MCF 10A (cell line): ENCODE results near the gene GET4. TPM values are rescaled to one million over a fixed set of nuclear protein-coding genes. Genes with fewer than 3 reads are reported as not detected.
"Not testable (repeated sequence)": the region's sequence is repeated elsewhere in the genome, so short reads cannot be mapped to it uniquely, and the experiment has no call there.

Experiments used
- BruUV-seq: library from RNA; stranded (reverse); fragments of 400-500 nt; replicated peaks from 2 replicates; lab custom pipeline; 2021; lab: Mats Ljungman, UMichigan
- CTCF ChIA-PET: fragments of 300-600 bp; sonication (Branson Sonifier 250); formaldehyde crosslinking; extraction: SDS; loops from one replicate; lab custom pipeline; 2021; ENCODE audit warnings: antibody characterized with exemption, inconsistent platforms; lab: Yijun Ruan, JAX
- POLR2A ChIA-PET: fragments of 300-600, 350-650 bp; sonication (Branson Sonifier 250); formaldehyde crosslinking; extraction: SDS; loops from one replicate; lab custom pipeline; 2020; ENCODE audit warnings: antibody characterized with exemption, inconsistent platforms; lab: Yijun Ruan, JAX
- DNase-seq: peaks from one replicate; pipeline ENCODE4 v3.0.0-alpha.2; 2018; ENCODE audit not compliant: unreplicated experiment
- H3K27ac Mint-ChIP-seq: one replicate; pipeline ENCODE4 v1.8.0; 2022; ENCODE audit warnings: mild to moderate bottlenecking, low read depth, mixed read lengths; ENCODE audit not compliant: unreplicated experiment
- H3K27me3 Mint-ChIP-seq: one replicate; pipeline ENCODE4 v1.8.0; 2022; ENCODE audit warnings: mixed read lengths; ENCODE audit not compliant: insufficient read depth, unreplicated experiment
- H3K36me3 Mint-ChIP-seq: one replicate; pipeline ENCODE4 v1.8.0; 2022; ENCODE audit warnings: mild to moderate bottlenecking, moderate library complexity, mixed read lengths; ENCODE audit not compliant: insufficient read depth, unreplicated experiment
- H3K4me1 Mint-ChIP-seq: one replicate; pipeline ENCODE4 v1.8.0; 2022; ENCODE audit warnings: mixed read lengths; ENCODE audit not compliant: insufficient read depth, unreplicated experiment
- H3K4me3 Mint-ChIP-seq: one replicate; pipeline ENCODE4 v1.8.0; 2022; ENCODE audit warnings: mild to moderate bottlenecking, moderate library complexity, mixed read lengths; ENCODE audit not compliant: unreplicated experiment
- H3K9me3 Mint-ChIP-seq: one replicate; pipeline ENCODE4 v1.8.0; 2022; ENCODE audit warnings: mixed read lengths; ENCODE audit not compliant: unreplicated experiment
- CTCF ChIP-seq: fragments of 200-600 bp; IDR thresholded peaks from one replicate; pipeline ENCODE4 v1.8.0; 2022; ENCODE audit warnings: antibody characterized with exemption, mild to moderate bottlenecking; ENCODE audit not compliant: unreplicated experiment
- intact Hi-C: fragments of 100-400 bp; cut with micrococcal nuclease; formaldehyde crosslinking; loops from 2 replicates; pipeline ENCODE4 v1.14.1; 2022
- total RNA-seq: library from RNA; stranded (reverse); gene quantifications from 2 replicates; pipeline ENCODE4 v1.2.3, GENCODE V29; 2022

Gene GET4
- total RNA-seq, 1 experiment from 2014 or later: 32.6 TPM

DNA sequence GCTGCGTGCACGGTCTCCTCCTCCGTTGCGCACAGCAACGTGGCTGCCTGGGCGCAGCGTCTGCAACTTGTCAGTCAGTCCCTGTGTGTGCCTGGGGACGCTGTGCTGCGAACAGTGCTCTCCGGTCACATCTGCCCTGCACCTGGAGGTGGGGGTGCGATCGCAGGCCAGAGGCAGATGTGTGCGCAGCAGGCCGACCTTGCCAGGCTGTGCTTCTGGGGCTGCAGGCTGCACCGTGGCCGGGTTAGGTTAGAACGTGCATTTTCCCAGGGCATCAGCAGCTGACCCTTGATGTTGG, 8.2 kb upstream of the GET4 start:
- Mint-ChIP-seq H3K27me3 (no peaks in the 10 kb centered on the region), H3K4me3 (no peak overlapping the region), H3K4me1 (peaks cover 7% of the 10 kb centered on the region), H3K27ac (peak overlapping the region; percentile 89), H3K9me3 (no peaks in the 10 kb centered on the region), H3K36me3 (peaks cover 80% of the 10 kb centered on the region)
- intact Hi-C loops: no loop called here
- TF ChIP-seq CTCF: no peak
- CTCF ChIA-PET: interaction anchor here (0.6 to 1.9 kb wide), 5 partner anchors 34 to 658 kb away, joined by 3 to 6 read pairs (median 5); no protein-coding TSS in a partner anchor
- POLR2A ChIA-PET: interaction anchor here (0.7 to 1.8 kb wide), 10 partner anchors 11 to 100 kb away, joined by 3 to 22 read pairs (median 6); partner anchors contain the start of gene SUN1
- DNase-seq: no peak
- no TSS peak for BruUV-seq

DNA sequence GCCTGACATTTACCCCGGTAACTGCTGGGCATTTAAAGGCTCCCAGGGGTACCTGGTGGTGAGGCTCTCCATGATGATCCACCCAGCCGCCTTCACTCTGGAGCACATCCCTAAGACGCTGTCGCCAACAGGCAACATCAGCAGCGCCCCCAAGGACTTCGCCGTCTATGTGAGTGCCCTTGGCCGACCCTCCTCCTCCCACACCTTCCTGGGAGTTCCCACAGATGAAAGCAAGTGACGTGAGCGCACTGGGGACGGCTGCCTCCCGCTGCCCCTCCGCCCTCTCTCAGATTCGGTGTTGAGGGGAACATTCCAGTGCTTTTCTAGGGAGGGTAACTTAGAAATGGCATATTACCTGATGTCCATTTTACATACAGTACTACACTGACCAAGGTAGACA, 7.0 kb upstream of the GET4 start:
- no TSS peak for BruUV-seq
- ChIA-PET CTCF (no interaction called here), POLR2A (no interaction called here)
- H3K27me3 Mint-ChIP-seq: no peaks in the 10 kb centered on the region
- intact Hi-C loops: no loop called here
- no peak for TF ChIP-seq CTCF
- no peak overlapping the region for H3K4me3 Mint-ChIP-seq
- H3K4me1 Mint-ChIP-seq: peaks cover 7% of the 10 kb centered on the region
- no peak for DNase-seq
- peaks cover 79% of the 10 kb centered on the region for H3K36me3 Mint-ChIP-seq
- H3K27ac Mint-ChIP-seq: peak overlapping the region; percentile 81
- no peaks in the 10 kb centered on the region for H3K9me3 Mint-ChIP-seq

DNA sequence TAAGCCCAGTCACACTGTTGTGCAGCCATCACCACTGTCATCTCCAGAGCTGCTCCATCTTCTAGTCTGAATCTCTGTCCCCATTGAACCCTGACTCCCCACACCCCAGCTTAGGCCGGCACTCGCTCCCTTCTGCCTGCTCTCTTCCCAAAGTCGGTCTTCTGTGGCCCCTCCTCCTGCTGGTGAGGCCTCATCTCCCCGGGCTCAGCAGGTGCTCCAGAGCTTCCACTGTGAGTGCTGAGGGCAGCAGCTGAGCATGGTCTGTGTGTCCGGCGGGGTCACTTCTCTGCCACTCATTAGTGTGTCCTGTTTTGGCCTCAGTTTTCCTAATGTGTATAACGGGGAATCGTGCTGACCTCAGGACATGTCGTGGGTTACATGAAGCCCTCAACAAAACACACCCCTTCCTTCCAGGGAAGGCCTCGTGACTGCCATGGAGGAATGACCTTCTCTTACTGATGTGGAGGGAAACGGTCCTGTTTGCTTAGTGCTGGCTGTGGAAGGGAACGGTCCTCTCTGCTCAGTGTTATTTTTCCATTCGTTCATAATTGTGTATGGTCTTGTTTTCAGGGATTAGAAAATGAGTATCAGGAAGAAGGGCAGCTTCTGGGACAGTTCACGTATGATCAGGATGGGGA, 4.3 kb upstream of the GET4 start:
- ChIA-PET CTCF (interaction anchor here (0.6 to 4.3 kb wide), 8 partner anchors 9 to 500 kb away, joined by 3 to 96 read pairs (median 8); no protein-coding TSS in a partner anchor), POLR2A (interaction anchor here (0.6 to 2.5 kb wide), 4 partner anchors 35 to 59 kb away, joined by 3 to 31 read pairs (median 12); partner anchors contain the start of gene SUN1)
- Mint-ChIP-seq H3K9me3 (no peaks in the 10 kb centered on the region), H3K4me1 (peaks cover 7% of the 10 kb centered on the region), H3K27me3 (no peaks in the 10 kb centered on the region), H3K36me3 (peaks cover 67% of the 10 kb centered on the region), H3K4me3 (no peak overlapping the region), H3K27ac (peak overlapping the region; percentile 86)
- DNase-seq: no peak
- no peak for TF ChIP-seq CTCF
- intact Hi-C loops: loop anchor here (10.0 kb wide), 1 partner anchor 547 kb away; no protein-coding TSS in a partner anchor
- no TSS peak for BruUV-seq

- POLR2A ChIA-PET: interaction anchor here (0.6 to 2.5 kb wide), 9 partner anchors 36 to 105 kb away, joined by 3 to 31 read pairs (median 11); partner anchors contain the start of gene SUN1
Measured at GRCh38 chr7:872685-873084, 3.7 kb upstream of the GET4 start.

More at GRCh38 chr7:872685-873084, 3.7 kb upstream of the GET4 start:
- not testable (repeated sequence) for H3K4me1 Mint-ChIP-seq, H3K4me3 Mint-ChIP-seq, H3K27me3 Mint-ChIP-seq, BruUV-seq, H3K9me3 Mint-ChIP-seq, DNase-seq
- Mint-ChIP-seq H3K36me3 (peaks cover 64% of the 10 kb centered on the region), H3K27ac (peak overlapping the region; percentile 86)
- intact Hi-C loops: loop anchor here (1.0 to 10.0 kb wide), 2 partner anchors 86 to 548 kb away; no protein-coding TSS in a partner anchor
- CTCF ChIA-PET: interaction anchor here (0.6 to 4.3 kb wide), 13 partner anchors 9 to 567 kb away, joined by 3 to 96 read pairs (median 7); no protein-coding TSS in a partner anchor
